IgD-negative memory B cell (primary cell): ENCODE results near the gene INKA1. TPM values are rescaled to one million over a fixed set of nuclear protein-coding genes. Genes with fewer than 3 reads are reported as not detected.
"Not testable (repeated sequence)": the region's sequence is repeated elsewhere in the genome, so short reads cannot be mapped to it uniquely, and the experiment has no call there.

ENCODE experiments used
- H3K27ac Mint-ChIP-seq, 3 donors: one replicate each; pipeline ENCODE4 v1.8.0; 2020 to 2022; ENCODE audit warnings: mild to moderate bottlenecking in 3 of 3, mixed read lengths in 3 of 3, moderate library complexity in 1 of 3
- H3K27me3 Mint-ChIP-seq: one replicate; pipeline ENCODE4 v1.8.0; 2021; ENCODE audit warnings: mixed read lengths
- H3K36me3 Mint-ChIP-seq: one replicate; pipeline ENCODE4 v1.8.0; 2020; ENCODE audit warnings: mild to moderate bottlenecking, mixed read lengths
- H3K4me1 Mint-ChIP-seq, 3 donors: one replicate each; pipeline ENCODE4 v1.8.0; 2020 to 2022; ENCODE audit warnings: mixed read lengths in 3 of 3, mild to moderate bottlenecking in 1 of 3
- H3K4me3 Mint-ChIP-seq, 4 donors: one replicate each; pipeline ENCODE4 v1.8.0; 2020 to 2022; ENCODE audit warnings: mild to moderate bottlenecking in 4 of 4, mixed read lengths in 4 of 4, moderate library complexity in 3 of 4
- H3K9me3 Mint-ChIP-seq, 3 donors: one replicate each; pipeline ENCODE4 v1.8.0; 2020 to 2021; ENCODE audit warnings: mixed read lengths in 3 of 3, mild to moderate bottlenecking in 1 of 3
- polyA plus RNA-seq: library from polyadenylated mRNA; unstranded; fragments of 300-500 nt; fragmentation: Illumina TruSeq; gene quantifications from one replicate; pipeline ENCODE4 v1.2.3, GENCODE V29; 2021

Gene INKA1
- polyA plus RNA-seq, 1 donor from 2014 or later: 35.5 TPM

- H3K4me3 Mint-ChIP-seq: peak overlapping the region; percentile 89 to 98 (median 98)
- no peaks in the 10 kb centered on the region for H3K27me3 Mint-ChIP-seq
- peaks cover 7 to 34% (median 28%) of the 10 kb centered on the region in 3 donors for H3K4me1 Mint-ChIP-seq
- H3K27ac Mint-ChIP-seq: peak overlapping the region; percentile 60 to 99 (median 98)
- no peaks in the 10 kb centered on the region for H3K36me3 Mint-ChIP-seq
- no peaks in the 10 kb centered on the region for H3K9me3 Mint-ChIP-seq
Observed at GRCh38 chr3:49812916-49813496, 9.9 kb downstream of the INKA1 start.

DNA sequence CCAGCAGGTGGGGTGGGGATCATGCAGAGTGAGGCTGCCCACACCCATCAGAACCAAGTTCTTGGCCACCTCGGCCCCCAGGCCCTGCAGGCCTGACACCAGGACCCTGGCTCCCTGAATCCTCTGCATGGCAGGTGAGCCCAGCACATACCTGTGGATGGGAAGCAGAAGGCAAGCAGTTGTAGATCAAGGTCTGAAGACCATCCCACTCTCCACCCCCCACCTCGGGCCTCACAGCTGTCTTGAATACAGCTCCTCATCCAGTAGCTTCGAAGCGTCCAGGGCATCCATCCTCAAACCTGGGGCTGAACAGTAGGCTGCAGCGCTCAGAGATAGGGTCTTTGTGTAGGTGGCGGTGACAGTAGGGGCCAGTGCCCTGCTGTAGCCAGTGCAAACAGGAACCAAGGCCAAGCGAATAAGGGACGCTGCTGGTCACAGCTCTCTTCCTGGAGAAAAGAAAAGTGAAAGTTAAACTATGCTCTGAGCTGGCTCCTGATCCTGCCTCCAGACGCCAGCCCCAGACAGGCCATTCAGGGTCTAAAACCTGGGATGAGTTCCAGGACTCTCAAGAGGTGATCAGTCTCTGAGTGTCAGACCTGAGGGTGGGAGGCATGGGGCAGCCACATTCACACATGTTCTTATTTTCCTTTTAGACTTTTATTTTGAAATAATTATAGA is 10.6 kb downstream of the INKA1 start, which contains the start of gene UBA7:
Gene UBA7, minus strand, starts transcription at position 457 of the 678 bp plus-strand sequence. Its CDS starts 166 bp downstream, at position 291.
- H3K36me3 Mint-ChIP-seq: no peaks in the 10 kb centered on the region
- H3K9me3 Mint-ChIP-seq: no peaks in the 10 kb centered on the region
- H3K27me3 Mint-ChIP-seq: no peaks in the 10 kb centered on the region
- peaks cover 7 to 29% (median 21%) of the 10 kb centered on the region in 3 donors for H3K4me1 Mint-ChIP-seq
- H3K4me3 Mint-ChIP-seq: peak within 1 kb of the TSS; percentile 89 to 98 (median 98)
- peak within 1 kb of the TSS; percentile 60 to 99 (median 98) for H3K27ac Mint-ChIP-seq

GRCh38 chr3:49823131-49823530 is 20.1 kb downstream of the INKA1 start:
- H3K9me3 Mint-ChIP-seq, H3K4me1 Mint-ChIP-seq, H3K36me3 Mint-ChIP-seq, H3K27me3 Mint-ChIP-seq, H3K4me3 Mint-ChIP-seq: not testable (repeated sequence)
- peak overlapping the region in 1 of 3 donors; percentile 81 for H3K27ac Mint-ChIP-seq

- Mint-ChIP-seq H3K27me3 (no peaks in the 10 kb centered on the region), H3K9me3 (no peaks in the 10 kb centered on the region), H3K27ac (no peak overlapping the region), H3K4me3 (no peak overlapping the region), H3K36me3 (peaks cover 4% of the 10 kb centered on the region), H3K4me1 (peaks cover 0 to under 1% (median 0%) of the 10 kb centered on the region in 3 donors)
Observed at GRCh38 chr3:49826016-49826415, 23.0 kb downstream of the INKA1 start.

GRCh38 chr3:49831341-49831740 is 28.3 kb downstream of the INKA1 start:
- Mint-ChIP-seq H3K27me3 (no peaks in the 10 kb centered on the region), H3K4me1 (peaks cover 0 to 3% (median 1%) of the 10 kb centered on the region in 3 donors), H3K36me3 (peaks cover 6% of the 10 kb centered on the region), H3K9me3 (no peaks in the 10 kb centered on the region), H3K27ac (no peak overlapping the region), H3K4me3 (no peak overlapping the region)

- no peaks in the 10 kb centered on the region for H3K27me3 Mint-ChIP-seq
- no peaks in the 10 kb centered on the region for H3K9me3 Mint-ChIP-seq
- peaks cover 5% of the 10 kb centered on the region in 3 donors for H3K4me1 Mint-ChIP-seq
- H3K27ac Mint-ChIP-seq: no peak overlapping the region
- no peak overlapping the region for H3K4me3 Mint-ChIP-seq
- H3K36me3 Mint-ChIP-seq: peaks cover 2% of the 10 kb centered on the region
Observed at GRCh38 chr3:49839193-49839809, 36.2 kb downstream of the INKA1 start.

GRCh38 chr3:49840388-49840787 is 37.3 kb downstream of the INKA1 start:
- Mint-ChIP-seq H3K27ac (peak overlapping the region in 1 of 3 donors; percentile 78), H3K9me3 (no peaks in the 10 kb centered on the region), H3K4me1 (peaks cover 5% of the 10 kb centered on the region in 3 donors), H3K4me3 (no peak overlapping the region), H3K27me3 (no peaks in the 10 kb centered on the region), H3K36me3 (no peaks in the 10 kb centered on the region)

DNA sequence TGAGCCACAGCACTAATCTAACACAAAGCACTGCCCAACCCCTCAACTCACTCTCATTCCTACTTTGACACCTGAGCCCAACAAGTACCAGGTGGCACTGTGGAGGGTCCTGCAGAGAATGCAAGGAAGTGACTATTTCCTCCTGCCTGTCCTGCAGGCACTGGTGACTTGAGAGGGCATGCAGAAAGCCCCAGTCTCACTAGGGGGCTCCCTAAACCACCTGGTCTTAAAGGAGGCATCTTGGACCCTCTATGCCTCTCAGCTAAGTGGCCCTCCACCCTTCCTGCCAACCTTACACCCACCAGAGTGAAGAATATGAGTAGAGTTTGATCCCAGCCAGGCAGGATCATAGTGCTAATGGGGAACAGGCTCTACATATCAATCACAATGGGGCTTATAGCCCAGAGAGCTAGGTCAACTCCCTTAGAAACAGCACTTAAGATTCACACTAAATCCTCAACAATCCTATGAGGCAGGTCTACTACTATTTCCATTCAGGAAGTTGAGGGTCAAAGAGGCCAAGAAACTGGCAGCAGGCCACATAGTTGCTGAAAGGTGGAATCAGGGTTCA is 38.1 kb downstream of the INKA1 start:
- H3K9me3 Mint-ChIP-seq: no peaks in the 10 kb centered on the region
- H3K27me3 Mint-ChIP-seq: no peaks in the 10 kb centered on the region
- no peaks in the 10 kb centered on the region for H3K36me3 Mint-ChIP-seq
- H3K4me3 Mint-ChIP-seq: no peak overlapping the region
- peaks cover 5% of the 10 kb centered on the region in 3 donors for H3K4me1 Mint-ChIP-seq
- peak overlapping the region in 1 of 3 donors; percentile 39 for H3K27ac Mint-ChIP-seq

- H3K4me3 Mint-ChIP-seq: no peak overlapping the region
- H3K27me3 Mint-ChIP-seq: no peaks in the 10 kb centered on the region
- H3K4me1 Mint-ChIP-seq: peaks cover 5% of the 10 kb centered on the region in 3 donors
- no peak overlapping the region for H3K27ac Mint-ChIP-seq
- no peaks in the 10 kb centered on the region for H3K9me3 Mint-ChIP-seq
- H3K36me3 Mint-ChIP-seq: no peaks in the 10 kb centered on the region
Observed at GRCh38 chr3:49841806-49842205, 38.7 kb downstream of the INKA1 start.

GRCh38 chr3:49842843-49843517 is 39.9 kb downstream of the INKA1 start:
- Mint-ChIP-seq H3K4me3 (peak overlapping the region in 1 of 4 donors; percentile 17), H3K9me3 (no peaks in the 10 kb centered on the region), H3K36me3 (no peaks in the 10 kb centered on the region), H3K4me1 (peaks cover 5% of the 10 kb centered on the region in 3 donors), H3K27ac (no peak overlapping the region), H3K27me3 (no peaks in the 10 kb centered on the region)

- Mint-ChIP-seq H3K27ac (peak overlapping the region in 1 of 3 donors; percentile 9), H3K27me3 (no peaks in the 10 kb centered on the region), H3K9me3 (no peaks in the 10 kb centered on the region), H3K4me3 (no peak overlapping the region), H3K36me3 (peaks cover 2% of the 10 kb centered on the region), H3K4me1 (peaks cover 0 to 3% (median 0%) of the 10 kb centered on the region in 3 donors)
Observed at GRCh38 chr3:49844464-49845183, 41.6 kb downstream of the INKA1 start.

- Mint-ChIP-seq H3K36me3 (peaks cover 2% of the 10 kb centered on the region), H3K27ac (no peak overlapping the region), H3K4me1 (peaks cover 0 to 3% (median 0%) of the 10 kb centered on the region in 3 donors), H3K9me3 (no peaks in the 10 kb centered on the region), H3K4me3 (no peak overlapping the region), H3K27me3 (no peaks in the 10 kb centered on the region)
Observed at GRCh38 chr3:49845694-49846093, 42.6 kb downstream of the INKA1 start.
